Measurements from ENCODE around the gene DYNC1H1. TPM values are rescaled to one million over a fixed set of nuclear protein-coding genes. Genes with fewer than 3 reads are reported as not detected.

DYNC1H1 gene
- total and polyA plus RNA-seq, 7 donors: 117 to 634 (median 332) TPM

DNA sequence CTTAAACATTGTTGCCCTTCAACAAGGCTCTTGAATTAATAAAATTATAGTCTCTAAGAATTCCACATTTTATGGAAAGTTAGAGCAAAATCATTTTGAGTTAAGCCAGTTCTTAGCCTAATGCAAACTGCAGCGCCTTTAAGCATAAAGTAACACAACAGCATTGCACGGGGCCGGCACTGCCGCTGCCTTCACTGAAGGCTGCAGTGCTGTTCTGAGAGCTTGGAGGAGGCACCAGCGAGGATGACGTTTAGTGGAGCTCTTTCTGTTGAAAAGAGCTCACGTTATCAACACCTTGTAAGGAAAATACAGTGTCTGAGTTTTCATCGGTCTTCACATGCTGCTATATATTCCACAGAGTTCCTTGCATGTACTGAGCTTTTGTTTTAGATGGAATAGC is 38.3 kb upstream of the DYNC1H1 start:
- DNase-seq (no peak), ATAC-seq (no peak)
- H3K36me3 ChIP-seq (ENCODE audit: insufficient read depth in 1 of 2, low read depth in 1 of 2): peaks cover 0 to 28% of the 10 kb centered on the region in 2 donors
- H3K4me1 ChIP-seq: peaks cover 30% of the 10 kb centered on the region
- intact Hi-C loops (cut with DNase I): loop anchor here in 1 of 2 donors (10.0 kb wide), 1 partner anchor 161 kb away; the partner anchor contains the start of gene PPP2R5C
- 51 to 71% (median 59%) methylated on average over 8 of the region's 8 CpGs for WGBS, 3 donors
- H3K27ac ChIP-seq: peak overlapping the region; percentile 71
- no peaks in the 10 kb centered on the region for H3K9me3 ChIP-seq
- H3K27me3 ChIP-seq (ENCODE audit: insufficient read depth in 3 of 3, low read length in 2 of 3): no peaks in the 10 kb centered on the region
- no peak overlapping the region for H3K4me3 ChIP-seq
- TF ChIP-seq, protein P1, sequence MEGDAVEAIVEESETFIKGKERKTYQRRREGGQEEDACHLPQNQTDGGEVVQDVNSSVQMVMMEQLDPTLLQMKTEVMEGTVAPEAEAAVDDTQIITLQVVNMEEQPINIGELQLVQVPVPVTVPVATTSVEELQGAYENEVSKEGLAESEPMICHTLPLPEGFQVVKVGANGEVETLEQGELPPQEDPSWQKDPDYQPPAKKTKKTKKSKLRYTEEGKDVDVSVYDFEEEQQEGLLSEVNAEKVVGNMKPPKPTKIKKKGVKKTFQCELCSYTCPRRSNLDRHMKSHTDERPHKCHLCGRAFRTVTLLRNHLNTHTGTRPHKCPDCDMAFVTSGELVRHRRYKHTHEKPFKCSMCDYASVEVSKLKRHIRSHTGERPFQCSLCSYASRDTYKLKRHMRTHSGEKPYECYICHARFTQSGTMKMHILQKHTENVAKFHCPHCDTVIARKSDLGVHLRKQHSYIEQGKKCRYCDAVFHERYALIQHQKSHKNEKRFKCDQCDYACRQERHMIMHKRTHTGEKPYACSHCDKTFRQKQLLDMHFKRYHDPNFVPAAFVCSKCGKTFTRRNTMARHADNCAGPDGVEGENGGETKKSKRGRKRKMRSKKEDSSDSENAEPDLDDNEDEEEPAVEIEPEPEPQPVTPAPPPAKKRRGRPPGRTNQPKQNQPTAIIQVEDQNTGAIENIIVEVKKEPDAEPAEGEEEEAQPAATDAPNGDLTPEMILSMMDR (IDR thresholded peaks at IDR 0.05): no peak

- Histone ChIP-seq H3K9me3 (no peaks in the 10 kb centered on the region), H3K36me3 (ENCODE audit: insufficient read depth in 1 of 2, low read depth in 1 of 2) (peaks cover 0 to 25% of the 10 kb centered on the region in 2 donors), H3K4me1 (peaks cover 30% of the 10 kb centered on the region), H3K27ac (peak overlapping the region; percentile 71), H3K27me3 (ENCODE audit: insufficient read depth in 3 of 3, low read length in 2 of 3) (no peaks in the 10 kb centered on the region), H3K4me3 (no peak overlapping the region)
- TF ChIP-seq, protein P1 (IDR thresholded peaks at IDR 0.05): no peak
- 43 to 75% (median 57%) methylated on average over 5 of the region's 5 CpGs for WGBS, 3 donors
- ATAC-seq: peak in 1 of 4 donors; percentile 50
- no peak for DNase-seq
- intact Hi-C loops (cut with DNase I): loop anchor here in 1 of 2 donors (10.0 kb wide), 1 partner anchor 162 kb away; the partner anchor contains the start of gene PPP2R5C
Observed at GRCh38 chr14:101926620-101927019, 37.8 kb upstream of the DYNC1H1 start.

DNA sequence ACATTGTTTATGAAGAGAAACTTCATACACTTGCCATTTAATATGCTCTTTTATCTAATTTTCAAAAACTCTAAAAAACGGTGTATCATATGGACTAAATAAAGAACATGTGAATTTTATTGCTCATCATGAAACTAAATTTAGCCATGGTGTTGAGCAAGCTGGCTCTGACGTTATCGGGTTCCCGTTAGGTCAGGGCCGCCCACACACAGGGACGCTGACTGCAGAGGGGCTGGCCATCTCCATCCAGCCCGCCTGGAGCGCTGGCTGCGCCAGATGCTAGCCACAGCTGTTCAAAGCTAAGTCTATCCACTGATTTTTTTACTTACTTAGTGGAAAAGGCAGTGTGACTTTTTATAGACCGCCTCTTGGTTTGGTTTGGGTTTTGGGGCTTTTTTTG is 36.5 kb upstream of the DYNC1H1 start:
- intact Hi-C loops (cut with DNase I): loop anchor here in 1 of 2 donors (10.0 kb wide), 1 partner anchor 163 kb away; the partner anchor contains the start of gene PPP2R5C

GRCh38 chr14:101928415-101928841 is 35.9 kb upstream of the DYNC1H1 start:
- 57 to 72% (median 67%) methylated on average over 24 of the region's 24 CpGs for WGBS, 3 donors
- Histone ChIP-seq H3K27me3 (ENCODE audit: insufficient read depth in 3 of 3, low read length in 2 of 3) (no peaks in the 10 kb centered on the region), H3K4me1 (peaks cover 30% of the 10 kb centered on the region), H3K9me3 (no peaks in the 10 kb centered on the region), H3K4me3 (peak overlapping the region; percentile 21), H3K27ac (peak overlapping the region; percentile 71), H3K36me3 (ENCODE audit: insufficient read depth in 1 of 2, low read depth in 1 of 2) (peaks cover 0 to 12% of the 10 kb centered on the region in 2 donors)
- TF ChIP-seq, protein P1 (IDR thresholded peaks at IDR 0.05): no peak
- no peak for DNase-seq
- peak; percentile 28 to 52 (median 42) for ATAC-seq
- intact Hi-C loops (cut with DNase I): loop anchor here in 1 of 2 donors (10.0 kb wide), 1 partner anchor 164 kb away; the partner anchor contains the start of gene PPP2R5C

More for the DNA sequence above, 36.5 kb upstream of the DYNC1H1 start:
- H3K27ac ChIP-seq: peak overlapping the region; percentile 71
- ATAC-seq (peak; percentile 98), DNase-seq (peak; percentile 90 to 94)
- no peaks in the 10 kb centered on the region for H3K27me3 ChIP-seq (ENCODE audit: insufficient read depth in 3 of 3, low read length in 2 of 3)
- WGBS, 3 donors: 8 to 13% (median 12%) methylated on average over 10 of the region's 10 CpGs
- H3K36me3 ChIP-seq (ENCODE audit: insufficient read depth in 1 of 2, low read depth in 1 of 2): peaks cover 0 to 15% of the 10 kb centered on the region in 2 donors
- peak overlapping the region; percentile 26 for H3K4me3 ChIP-seq
- TF ChIP-seq, protein P1 (IDR thresholded peaks at IDR 0.05): no peak
- no peaks in the 10 kb centered on the region for H3K9me3 ChIP-seq
- peaks cover 30% of the 10 kb centered on the region for H3K4me1 ChIP-seq

Data from psoas muscle (tissue), 8 donors.